H9 (cell line): ENCODE measurements around the gene CTLA4. TPM values are rescaled to one million over a fixed set of nuclear protein-coding genes. Genes with fewer than 3 reads are reported as not detected.

Experiments used
- DNase-seq: peaks from one replicate; pipeline ENCODE4 v3.0.0-alpha.2; 2017
- H2AFZ ChIP-seq: one replicate; pipeline ENCODE4 v1.6.1; 2013; ENCODE audit warnings: mild to moderate bottlenecking, low read length, control low read depth, moderate library complexity
- H2AK5ac ChIP-seq: 2 replicates; pipeline ENCODE4 v1.6.1; 2013; ENCODE audit warnings: low read length, control low read depth, mixed read lengths; ENCODE audit not compliant: insufficient read length
- H2BK120ac ChIP-seq: one replicate; pipeline ENCODE4 v1.6.1; 2013; ENCODE audit warnings: low read depth, mild to moderate bottlenecking, low read length, control low read depth, inconsistent platforms; ENCODE audit not compliant: poor library complexity, severe bottlenecking
- H2BK12ac ChIP-seq: 2 replicates; pipeline ENCODE4 v1.6.1; 2013; ENCODE audit warnings: low read length, control low read depth, mixed read lengths, low read depth; ENCODE audit not compliant: insufficient read length
- H2BK15ac ChIP-seq: 2 replicates; pipeline ENCODE4 v1.6.1; 2013; ENCODE audit warnings: low read depth, low read length, control low read depth
- H2BK20ac ChIP-seq: one replicate; pipeline ENCODE4 v1.6.1; 2013; ENCODE audit warnings: low read depth, mild to moderate bottlenecking, low read length, control low read depth, inconsistent platforms; ENCODE audit not compliant: poor library complexity, severe bottlenecking
- H2BK5ac ChIP-seq: 2 replicates; pipeline ENCODE4 v1.6.1; 2013; ENCODE audit warnings: low read length, control low read depth, mixed read lengths; ENCODE audit not compliant: insufficient read length
- H3K14ac ChIP-seq: 2 replicates; pipeline ENCODE4 v1.6.1; 2013; ENCODE audit warnings: low read length, control low read depth; ENCODE audit not compliant: insufficient read depth
- H3K18ac ChIP-seq: 2 replicates; pipeline ENCODE4 v1.6.1; 2013; ENCODE audit warnings: low read depth, mild to moderate bottlenecking, mixed read lengths, low read length, control low read depth; ENCODE audit not compliant: insufficient read length
- H3K23ac ChIP-seq: 2 replicates; pipeline ENCODE4 v1.6.1; 2013; ENCODE audit warnings: low read length, control low read depth, mixed read lengths, low read depth; ENCODE audit not compliant: insufficient read length
- H3K23me2 ChIP-seq: 2 replicates; pipeline ENCODE4 v1.6.1; 2013; ENCODE audit warnings: low read depth, mild to moderate bottlenecking, mixed read lengths, low read length, control low read depth; ENCODE audit not compliant: insufficient read length, poor library complexity, severe bottlenecking
- H3K27ac ChIP-seq: 2 replicates; pipeline ENCODE4 v1.5.1; 2013; ENCODE audit warnings: low read length, control low read depth, mixed read lengths, low read depth; ENCODE audit not compliant: insufficient read length
- H3K27me3 ChIP-seq: 2 replicates; pipeline ENCODE4 v1.6.1; 2013; ENCODE audit warnings: low read length, control low read depth, inconsistent platforms; ENCODE audit not compliant: insufficient read depth
- H3K4ac ChIP-seq: 2 replicates; pipeline ENCODE4 v1.6.1; 2013; ENCODE audit warnings: low read depth, mild to moderate bottlenecking, control low read depth, inconsistent platforms, low read length, moderate library complexity
- H3K4me1 ChIP-seq: 2 replicates; pipeline ENCODE4 v1.6.1; 2013; ENCODE audit warnings: low read length, control low read depth, inconsistent platforms; ENCODE audit not compliant: insufficient read depth
- H3K4me2 ChIP-seq: 2 replicates; pipeline ENCODE4 v1.6.1; 2013; ENCODE audit warnings: low read length, control low read depth, mixed read lengths; ENCODE audit not compliant: insufficient read length, insufficient read depth
- H3K56ac ChIP-seq: 2 replicates; pipeline ENCODE4 v1.6.1; 2013; ENCODE audit warnings: low read depth, mild to moderate bottlenecking, mixed read lengths, low read length, control low read depth; ENCODE audit not compliant: insufficient read length
- H3K79me1 ChIP-seq: 2 replicates; pipeline ENCODE4 v1.6.1; 2013; ENCODE audit warnings: low read depth, mild to moderate bottlenecking, moderate library complexity, low read length, control low read depth, inconsistent platforms; ENCODE audit not compliant: insufficient read depth, poor library complexity, severe bottlenecking
- H3K79me2 ChIP-seq: 2 replicates; pipeline ENCODE4 v1.6.1; 2013; ENCODE audit warnings: low read length, control low read depth, inconsistent platforms; ENCODE audit not compliant: insufficient read depth
- H3K9ac ChIP-seq: 2 replicates; pipeline ENCODE4 v1.6.1; 2013; ENCODE audit warnings: low read length, control low read depth, mixed read lengths; ENCODE audit not compliant: insufficient read length; ENCODE audit errors: extremely low read depth
- H3K9me3 ChIP-seq: one replicate; pipeline ENCODE4 v1.6.1; 2013; ENCODE audit warnings: low read depth, low read length, inconsistent platforms; ENCODE audit not compliant: control insufficient read depth
- H3T11ph ChIP-seq: one replicate; pipeline ENCODE4 v1.6.1; 2013; ENCODE audit warnings: mild to moderate bottlenecking, low read length, control low read depth, inconsistent platforms
- H4K20me1 ChIP-seq: one replicate; pipeline ENCODE4 v1.6.1; 2013; ENCODE audit not compliant: control insufficient read depth, insufficient read length, insufficient read depth
- H4K5ac ChIP-seq: 2 replicates; pipeline ENCODE4 v1.6.1; 2013; ENCODE audit warnings: low read depth, mild to moderate bottlenecking, mixed read lengths, low read length, control low read depth; ENCODE audit not compliant: insufficient read length
- H4K8ac ChIP-seq: replicated peaks from 2 replicates; pipeline ENCODE4 v1.6.1; 2013; ENCODE audit warnings: low read length, control low read depth, mixed read lengths, low read depth; ENCODE audit not compliant: insufficient read length
- H4K91ac ChIP-seq: 2 replicates; pipeline ENCODE4 v1.6.1; 2013; ENCODE audit warnings: low read depth, mild to moderate bottlenecking, moderate library complexity, mixed read lengths, low read length, control low read depth; ENCODE audit not compliant: insufficient read length
- H3K27ac Mint-ChIP-seq, 3 experiments: 2 replicates in 2 of 3; 3 replicates in 1 of 3; pipeline ENCODE4 v1.8.0; 2020 to 2021; ENCODE audit warnings: mixed read lengths in 3 of 3, mild to moderate bottlenecking in 1 of 3, moderate library complexity in 1 of 3
- H3K27me3 Mint-ChIP-seq: 2 replicates; pipeline ENCODE4 v1.8.0; 2021; ENCODE audit warnings: low read depth, mild to moderate bottlenecking, moderate library complexity, mixed read lengths
- H3K36me3 Mint-ChIP-seq, 3 experiments: 2 replicates in 2 of 3; 3 replicates in 1 of 3; pipeline ENCODE4 v1.8.0; 2020 to 2021; ENCODE audit warnings: low read depth in 3 of 3, mixed read lengths in 3 of 3; ENCODE audit not compliant: insufficient read depth in 1 of 3
- H3K4me1 Mint-ChIP-seq, 2 experiments: 2 replicates each; pipeline ENCODE4 v1.8.0; 2020; ENCODE audit warnings: mixed read lengths in 2 of 2
- H3K4me3 Mint-ChIP-seq, 2 experiments: 2 replicates in 1 of 2; 3 replicates in 1 of 2; pipeline ENCODE4 v1.8.0; 2020 to 2021; ENCODE audit warnings: mild to moderate bottlenecking in 2 of 2, mixed read lengths in 2 of 2, moderate library complexity in 1 of 2
- H3K9me3 Mint-ChIP-seq, 2 experiments: 2 replicates in 1 of 2; 3 replicates in 1 of 2; pipeline ENCODE4 v1.8.0; 2020; ENCODE audit warnings: mild to moderate bottlenecking in 2 of 2, mixed read lengths in 2 of 2, moderate library complexity in 1 of 2
- WGBS: extraction: QIAGEN DNeasy Blood & Tissue Kit; methylation state at CpG from one replicate; pipeline ENCODE4 v1.1.7; 2013; ENCODE audit warnings: missing lambda C conversion rate, low lambda C conversion rate, mixed read lengths; ENCODE audit not compliant: insufficient read length; ENCODE audit errors: extremely low coverage; 5-methylcytosine and 5-hydroxymethylcytosine counted together
- total RNA-seq: library from RNA; stranded (reverse); gene quantifications from 2 replicates; pipeline ENCODE4 v1.2.1, GENCODE V29; 2021
- TF ChIP-seq, protein P1 (sequence below): fragments of 200-600 bp; sonication (generic); conservative IDR thresholded peaks from 3 replicates; pipeline ENCODE4 v1.8.0; 2021; ENCODE audit warnings: antibody characterized with exemption, mild to moderate bottlenecking

CTLA4 gene
- total RNA-seq, 1 experiment from 2014 or later, result not detected

DNA sequence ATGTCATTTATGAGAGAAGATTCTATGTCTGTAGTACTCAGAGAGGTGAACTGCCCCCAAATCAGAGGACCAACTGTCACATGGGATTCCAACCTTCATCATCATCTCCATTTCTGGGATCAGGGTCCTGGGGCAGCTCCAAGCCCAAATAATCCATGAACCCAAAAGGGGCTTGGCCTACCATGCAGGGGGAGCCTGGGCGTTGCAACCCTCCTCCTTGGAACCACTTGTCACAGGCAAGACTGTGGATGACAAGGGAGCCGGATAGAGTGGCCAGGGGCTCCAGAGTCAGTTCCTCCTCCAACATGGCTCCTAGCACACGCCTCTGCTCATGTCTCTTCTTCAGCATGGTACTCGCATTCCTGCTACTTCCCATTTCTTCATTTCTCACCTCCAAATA is 7.9 kb downstream of the CTLA4 start:
- H3K27ac ChIP-seq, result no peak overlapping the region
- H3K56ac ChIP-seq, result no peak overlapping the region
- no peak for DNase-seq
- no peak overlapping the region for H2BK120ac ChIP-seq
- no peaks in the 10 kb centered on the region for H3K9me3 Mint-ChIP-seq
- H3K36me3 Mint-ChIP-seq, result no peaks in the 10 kb centered on the region; a peak in 1 of 7 replicates
- H3K9ac ChIP-seq, result no peak overlapping the region
- H3K23me2 ChIP-seq, result no peaks in the 10 kb centered on the region
- no peak overlapping the region for H2BK5ac ChIP-seq
- H4K8ac ChIP-seq, result no peak overlapping the region
- H2BK20ac ChIP-seq, result no peak overlapping the region
- H3K4me1 Mint-ChIP-seq, result no peaks in the 10 kb centered on the region
- H3K14ac ChIP-seq, result no peak overlapping the region
- no peak overlapping the region for H2BK15ac ChIP-seq
- no peak overlapping the region for H3K27ac Mint-ChIP-seq
- H3K79me2 ChIP-seq, result no peaks in the 10 kb centered on the region
- H3T11ph ChIP-seq, result no peak overlapping the region
- WGBS, result no CpG with 5 or more reads among the region's 4 CpGs
- H3K79me1 ChIP-seq, result no peaks in the 10 kb centered on the region
- no peak overlapping the region for H2AK5ac ChIP-seq
- H4K91ac ChIP-seq, result no peak overlapping the region
- H3K4me1 ChIP-seq, result no peaks in the 10 kb centered on the region
- no peaks in the 10 kb centered on the region for H3K9me3 ChIP-seq
- TF ChIP-seq, protein P1, sequence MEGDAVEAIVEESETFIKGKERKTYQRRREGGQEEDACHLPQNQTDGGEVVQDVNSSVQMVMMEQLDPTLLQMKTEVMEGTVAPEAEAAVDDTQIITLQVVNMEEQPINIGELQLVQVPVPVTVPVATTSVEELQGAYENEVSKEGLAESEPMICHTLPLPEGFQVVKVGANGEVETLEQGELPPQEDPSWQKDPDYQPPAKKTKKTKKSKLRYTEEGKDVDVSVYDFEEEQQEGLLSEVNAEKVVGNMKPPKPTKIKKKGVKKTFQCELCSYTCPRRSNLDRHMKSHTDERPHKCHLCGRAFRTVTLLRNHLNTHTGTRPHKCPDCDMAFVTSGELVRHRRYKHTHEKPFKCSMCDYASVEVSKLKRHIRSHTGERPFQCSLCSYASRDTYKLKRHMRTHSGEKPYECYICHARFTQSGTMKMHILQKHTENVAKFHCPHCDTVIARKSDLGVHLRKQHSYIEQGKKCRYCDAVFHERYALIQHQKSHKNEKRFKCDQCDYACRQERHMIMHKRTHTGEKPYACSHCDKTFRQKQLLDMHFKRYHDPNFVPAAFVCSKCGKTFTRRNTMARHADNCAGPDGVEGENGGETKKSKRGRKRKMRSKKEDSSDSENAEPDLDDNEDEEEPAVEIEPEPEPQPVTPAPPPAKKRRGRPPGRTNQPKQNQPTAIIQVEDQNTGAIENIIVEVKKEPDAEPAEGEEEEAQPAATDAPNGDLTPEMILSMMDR, result no peak
- no peak overlapping the region for H4K5ac ChIP-seq
- H3K4me2 ChIP-seq, result no peak overlapping the region
- peaks cover 1% of the 10 kb centered on the region; the same call in 1 of the 2 replicates for H3K27me3 Mint-ChIP-seq
- no peak overlapping the region for H3K4me3 Mint-ChIP-seq
- no peaks in the 10 kb centered on the region for H4K20me1 ChIP-seq
- H3K18ac ChIP-seq, result no peak overlapping the region
- no peak overlapping the region for H3K4ac ChIP-seq
- H3K27me3 ChIP-seq, result no peaks in the 10 kb centered on the region
- H2AFZ ChIP-seq, result no peak overlapping the region
- no peak overlapping the region for H3K23ac ChIP-seq
- H2BK12ac ChIP-seq, result no peak overlapping the region
